Measurements from ENCODE around the gene SKAP2.

DNA sequence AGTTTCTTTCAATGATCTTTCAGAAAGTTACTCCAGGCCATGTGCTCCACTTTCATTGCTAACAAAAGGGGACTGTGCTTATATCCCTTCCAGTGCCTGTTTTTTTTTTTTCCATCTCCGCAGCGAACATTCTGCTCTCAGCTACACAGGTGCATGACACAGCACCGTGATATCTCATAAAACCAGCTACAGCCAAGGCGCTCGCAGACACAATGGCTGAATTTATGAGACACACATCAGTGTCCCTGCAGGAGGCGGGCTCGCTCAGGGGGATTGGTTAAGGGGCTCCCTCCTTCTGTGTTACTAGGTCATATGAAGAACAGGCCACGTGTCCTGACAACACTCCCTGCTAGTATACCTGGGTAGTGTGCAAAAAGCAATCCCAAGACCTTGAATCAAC lies 245.5 kb downstream of the SKAP2 start:
- TF ChIP-seq POLR2AphosphoS5 (IDR thresholded peaks at IDR 0.05; ENCODE audit: low read depth, low read length) (no peak), POLR2A (IDR thresholded peaks at IDR 0.05; ENCODE audit: low read depth, low read length) (no peak)

All from GM12891 (cell line).